Panc1 (cell line): ENCODE measurements around the gene FGGY. TPM values are rescaled to one million over a fixed set of nuclear protein-coding genes. Genes with fewer than 3 reads are reported as not detected.

ENCODE experiments used
- ATAC-seq: fragments of 200-7000 bp; cut with Tn5 transposase; 2 replicates; pipeline ENCODE4 v1.9.1; 2020; ENCODE audit warnings: mild to moderate bottlenecking, moderate library complexity
- BruUV-seq: library from RNA; stranded (reverse); fragments of 400-500 nt; replicated peaks from 2 replicates; lab custom pipeline; 2021; lab: Mats Ljungman, UMichigan
- CTCF ChIA-PET: fragments of 300-600 bp; sonication (Branson Sonifier 250); formaldehyde crosslinking; loops from one replicate; lab custom pipeline; 2022; ENCODE audit warnings: antibody characterized with exemption; lab: Charles Lee
- POLR2A ChIA-PET: fragments of 300-600 bp; sonication (Branson Sonifier 250); formaldehyde crosslinking; loops from one replicate; lab custom pipeline; 2022; ENCODE audit warnings: antibody characterized with exemption; lab: Charles Lee
- DNase-seq: peaks from one replicate; pipeline ENCODE4 v3.0.0-alpha.2; 2010; ENCODE audit warnings: low read depth, low spot score
- H3K27ac ChIP-seq: 2 replicates; pipeline ENCODE4 v1.5.1; 2011; ENCODE audit warnings: mild to moderate bottlenecking, low read length, inconsistent platforms
- H3K27me3 ChIP-seq: fragments of 200-500 bp; sonication (Bioruptor generic); 2 replicates; pipeline ENCODE4 v1.6.0; 2014; ENCODE audit warnings: low read length, inconsistent platforms; ENCODE audit not compliant: control insufficient read depth, insufficient read depth
- H3K36me3 ChIP-seq: fragments of 200-500 bp; sonication (Bioruptor generic); 2 replicates; pipeline ENCODE4 v1.5.1; 2014; ENCODE audit warnings: inconsistent platforms, mild to moderate bottlenecking, low read length, moderate library complexity; ENCODE audit not compliant: control insufficient read depth, insufficient read depth
- H3K4me1 ChIP-seq: 2 replicates; pipeline ENCODE4 v1.5.1; 2011; ENCODE audit warnings: inconsistent platforms, mild to moderate bottlenecking, low read length, moderate library complexity; ENCODE audit not compliant: control insufficient read depth, insufficient read depth
- H3K4me3 ChIP-seq, 2 experiments: 2 replicates each; pipeline ENCODE4 v1.5.1; 2011 to 2012; ENCODE audit warnings: low read depth in 2 of 2, low read length in 2 of 2, mild to moderate bottlenecking in 2 of 2, inconsistent platforms in 1 of 2, moderate library complexity in 1 of 2
- H3K9me3 ChIP-seq: fragments of 200-500 bp; sonication (Bioruptor generic); 2 replicates; pipeline ENCODE4 v1.5.1; 2014; ENCODE audit warnings: low read depth, mild to moderate bottlenecking, inconsistent platforms, low read length, moderate library complexity; ENCODE audit not compliant: control insufficient read depth, insufficient read depth
- SIN3A ChIP-seq: IDR thresholded peaks from 2 replicates; pipeline ENCODE4 v1.6.1; 2012; ENCODE audit warnings: low read depth, mild to moderate bottlenecking, low read length, moderate library complexity, borderline replicate concordance; ENCODE audit not compliant: insufficient read depth
- TCF7L2 ChIP-seq: IDR thresholded peaks from 2 replicates; pipeline ENCODE4 v1.6.1; 2011; ENCODE audit warnings: mild to moderate bottlenecking, low read depth, low read length, inconsistent platforms
- in situ Hi-C: cut with HindIII; loops from 2 replicates; pipeline ENCODE4 v1.10.0; 2016; ENCODE audit warnings: low sequenced_read_pairs, low pct_unique_long_range_greater_than_20kb
- intact Hi-C: fragments of 100-400 bp; cut with micrococcal nuclease; formaldehyde crosslinking; loops from one replicate; pipeline ENCODE4 v1.10.0; 2022; ENCODE audit not compliant: unreplicated experiment
- total RNA-seq: library from RNA; stranded (reverse); gene quantifications from one replicate; pipeline ENCODE4 v1.2.1, GENCODE V29; 2021; ENCODE audit not compliant: unreplicated experiment
- TF ChIP-seq, protein P1 (sequence below), 2 experiments: IDR thresholded peaks; 2 replicates each; pipeline ENCODE4 v1.6.1; 2011 to 2012; ENCODE audit warnings: low read depth in 2 of 2, control low read depth in 1 of 2, low read length in 1 of 2, mild to moderate bottlenecking in 1 of 2, moderate library complexity in 1 of 2; ENCODE audit not compliant: insufficient read depth in 1 of 2
- TF ChIP-seq, protein P2 (sequence below): fragments of 450-650 bp; IDR thresholded peaks from 2 replicates; pipeline ENCODE4 v1.5.1; 2017; ENCODE audit warnings: mild to moderate bottlenecking

The FGGY gene
- total RNA-seq, 1 experiment from 2014 or later, result 15.5 TPM

DNA sequence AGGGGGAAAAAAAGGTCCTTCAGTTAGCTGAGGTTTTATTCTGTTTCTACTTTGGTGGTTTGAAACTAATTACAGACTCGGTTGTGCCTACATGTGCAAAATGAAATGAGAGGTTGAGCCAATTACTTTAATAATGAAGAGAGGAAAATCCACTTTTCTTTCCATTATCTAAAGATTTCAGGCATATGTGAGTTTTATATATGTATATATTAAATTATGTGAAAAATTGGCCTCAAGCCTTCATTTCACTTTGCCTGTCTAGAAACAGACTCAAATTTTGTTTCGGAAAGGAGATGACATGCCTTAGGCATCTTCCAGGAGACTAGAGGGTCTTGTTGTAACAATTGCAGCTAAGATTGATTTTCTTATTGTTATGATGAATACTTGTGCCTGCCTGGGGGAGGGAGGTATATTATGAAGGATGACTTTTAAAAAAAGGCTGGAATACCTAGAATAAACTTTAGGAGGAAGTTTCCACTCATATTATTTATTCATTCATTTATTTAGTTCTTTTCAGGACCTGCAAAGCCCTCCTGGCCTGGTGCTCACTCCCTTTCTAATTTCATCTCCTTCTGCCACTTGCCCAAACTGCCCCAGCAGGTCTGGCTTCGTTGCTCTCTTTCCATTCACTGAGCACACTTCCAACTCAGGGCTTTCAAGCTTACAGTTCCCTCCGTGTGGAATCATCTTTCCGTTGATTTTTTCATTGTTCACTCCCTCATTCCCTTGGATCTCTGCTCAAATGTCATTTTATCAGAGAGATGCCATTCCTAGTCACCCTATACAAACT, 423.6 kb downstream of the FGGY start:
- ATAC-seq (no peak), DNase-seq (no peak)
- no TSS peak for BruUV-seq
- no peaks in the 10 kb centered on the region for H3K4me1 ChIP-seq
- TF ChIP-seq, protein P1, sequence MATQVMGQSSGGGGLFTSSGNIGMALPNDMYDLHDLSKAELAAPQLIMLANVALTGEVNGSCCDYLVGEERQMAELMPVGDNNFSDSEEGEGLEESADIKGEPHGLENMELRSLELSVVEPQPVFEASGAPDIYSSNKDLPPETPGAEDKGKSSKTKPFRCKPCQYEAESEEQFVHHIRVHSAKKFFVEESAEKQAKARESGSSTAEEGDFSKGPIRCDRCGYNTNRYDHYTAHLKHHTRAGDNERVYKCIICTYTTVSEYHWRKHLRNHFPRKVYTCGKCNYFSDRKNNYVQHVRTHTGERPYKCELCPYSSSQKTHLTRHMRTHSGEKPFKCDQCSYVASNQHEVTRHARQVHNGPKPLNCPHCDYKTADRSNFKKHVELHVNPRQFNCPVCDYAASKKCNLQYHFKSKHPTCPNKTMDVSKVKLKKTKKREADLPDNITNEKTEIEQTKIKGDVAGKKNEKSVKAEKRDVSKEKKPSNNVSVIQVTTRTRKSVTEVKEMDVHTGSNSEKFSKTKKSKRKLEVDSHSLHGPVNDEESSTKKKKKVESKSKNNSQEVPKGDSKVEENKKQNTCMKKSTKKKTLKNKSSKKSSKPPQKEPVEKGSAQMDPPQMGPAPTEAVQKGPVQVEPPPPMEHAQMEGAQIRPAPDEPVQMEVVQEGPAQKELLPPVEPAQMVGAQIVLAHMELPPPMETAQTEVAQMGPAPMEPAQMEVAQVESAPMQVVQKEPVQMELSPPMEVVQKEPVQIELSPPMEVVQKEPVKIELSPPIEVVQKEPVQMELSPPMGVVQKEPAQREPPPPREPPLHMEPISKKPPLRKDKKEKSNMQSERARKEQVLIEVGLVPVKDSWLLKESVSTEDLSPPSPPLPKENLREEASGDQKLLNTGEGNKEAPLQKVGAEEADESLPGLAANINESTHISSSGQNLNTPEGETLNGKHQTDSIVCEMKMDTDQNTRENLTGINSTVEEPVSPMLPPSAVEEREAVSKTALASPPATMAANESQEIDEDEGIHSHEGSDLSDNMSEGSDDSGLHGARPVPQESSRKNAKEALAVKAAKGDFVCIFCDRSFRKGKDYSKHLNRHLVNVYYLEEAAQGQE (IDR thresholded peaks at IDR 0.05; ENCODE audit: insufficient read depth in 1 of 2, low read depth in 2 of 2, low read length in 1 of 2), result no peak
- no peak for TF ChIP-seq SIN3A
- no peak for TF ChIP-seq TCF7L2
- TF ChIP-seq, protein P2, sequence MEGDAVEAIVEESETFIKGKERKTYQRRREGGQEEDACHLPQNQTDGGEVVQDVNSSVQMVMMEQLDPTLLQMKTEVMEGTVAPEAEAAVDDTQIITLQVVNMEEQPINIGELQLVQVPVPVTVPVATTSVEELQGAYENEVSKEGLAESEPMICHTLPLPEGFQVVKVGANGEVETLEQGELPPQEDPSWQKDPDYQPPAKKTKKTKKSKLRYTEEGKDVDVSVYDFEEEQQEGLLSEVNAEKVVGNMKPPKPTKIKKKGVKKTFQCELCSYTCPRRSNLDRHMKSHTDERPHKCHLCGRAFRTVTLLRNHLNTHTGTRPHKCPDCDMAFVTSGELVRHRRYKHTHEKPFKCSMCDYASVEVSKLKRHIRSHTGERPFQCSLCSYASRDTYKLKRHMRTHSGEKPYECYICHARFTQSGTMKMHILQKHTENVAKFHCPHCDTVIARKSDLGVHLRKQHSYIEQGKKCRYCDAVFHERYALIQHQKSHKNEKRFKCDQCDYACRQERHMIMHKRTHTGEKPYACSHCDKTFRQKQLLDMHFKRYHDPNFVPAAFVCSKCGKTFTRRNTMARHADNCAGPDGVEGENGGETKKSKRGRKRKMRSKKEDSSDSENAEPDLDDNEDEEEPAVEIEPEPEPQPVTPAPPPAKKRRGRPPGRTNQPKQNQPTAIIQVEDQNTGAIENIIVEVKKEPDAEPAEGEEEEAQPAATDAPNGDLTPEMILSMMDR, result no peak
- peaks cover 4% of the 10 kb centered on the region; the same call in 1 of the 2 replicates for H3K9me3 ChIP-seq
- CTCF ChIA-PET, result no interaction called here
- no peaks in the 10 kb centered on the region for H3K36me3 ChIP-seq
- H3K27ac ChIP-seq, result no peak overlapping the region
- intact Hi-C loops, result no loop called here
- in situ Hi-C loops, result no loop called here
- no peak overlapping the region for H3K4me3 ChIP-seq
- POLR2A ChIA-PET, result interaction anchor here (0.6 kb wide), 1 partner anchor 51 kb away, joined by 4 read pairs; no protein-coding TSS in a partner anchor
- no peaks in the 10 kb centered on the region for H3K27me3 ChIP-seq

DNA sequence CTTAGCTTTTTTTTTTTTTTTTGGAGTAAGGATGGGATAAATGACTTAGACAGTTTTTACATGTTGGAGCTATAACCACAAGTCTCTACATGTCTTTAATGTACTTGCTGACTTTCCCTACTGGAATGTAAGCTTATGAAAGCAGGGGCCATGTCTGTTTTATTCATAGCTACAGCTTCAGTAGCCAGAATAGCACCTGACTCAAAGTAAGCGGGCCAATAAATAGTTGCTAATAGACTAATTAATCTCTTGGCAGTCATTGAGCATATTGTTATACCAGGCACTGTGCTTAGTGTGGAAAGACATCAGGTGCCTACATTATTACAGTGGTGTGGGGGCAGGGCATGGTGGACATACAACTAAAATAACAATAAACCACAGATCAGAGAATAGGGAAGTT, 433.4 kb downstream of the FGGY start:
- CTCF ChIA-PET, result interaction anchor here (0.6 kb wide), 1 partner anchor 718 kb away, joined by 3 read pairs; no protein-coding TSS in a partner anchor
- POLR2A ChIA-PET, result interaction anchor here (0.7 kb wide), 1 partner anchor 9 kb away, joined by 11 read pairs; no protein-coding TSS in a partner anchor
- DNase-seq, result no peak

More for the DNA sequence above, 433.4 kb downstream of the FGGY start:
- in situ Hi-C loops (no loop called here), intact Hi-C loops (no loop called here)
- no peak overlapping the region for H3K27ac ChIP-seq
- H3K9me3 ChIP-seq, result no peaks in the 10 kb centered on the region; the same call in 1 of the 2 replicates
- TF ChIP-seq, protein P2, result no peak
- TF ChIP-seq, protein P1 (IDR thresholded peaks at IDR 0.05; ENCODE audit: insufficient read depth in 1 of 2, low read depth in 2 of 2, low read length in 1 of 2), result no peak
- no peak for TF ChIP-seq TCF7L2
- no peak for TF ChIP-seq SIN3A
- no peaks in the 10 kb centered on the region for H3K27me3 ChIP-seq
- H3K4me3 ChIP-seq, result no peak overlapping the region
- peaks cover 5% of the 10 kb centered on the region for H3K4me1 ChIP-seq
- ATAC-seq, result peak; percentile 21; the same call in 1 of the 2 replicates
- no TSS peak for BruUV-seq
- no peaks in the 10 kb centered on the region for H3K36me3 ChIP-seq
